ENCODE measurements around the gene LAG3. TPM values are rescaled to one million over a fixed set of nuclear protein-coding genes. Genes with fewer than 3 reads are reported as not detected.

LAG3 gene
- total RNA-seq (2022; extraction: Qiagen RNA extraction), result 0.56 to 1.7 TPM (median 1.3 TPM) in 5 replicates

DNA sequence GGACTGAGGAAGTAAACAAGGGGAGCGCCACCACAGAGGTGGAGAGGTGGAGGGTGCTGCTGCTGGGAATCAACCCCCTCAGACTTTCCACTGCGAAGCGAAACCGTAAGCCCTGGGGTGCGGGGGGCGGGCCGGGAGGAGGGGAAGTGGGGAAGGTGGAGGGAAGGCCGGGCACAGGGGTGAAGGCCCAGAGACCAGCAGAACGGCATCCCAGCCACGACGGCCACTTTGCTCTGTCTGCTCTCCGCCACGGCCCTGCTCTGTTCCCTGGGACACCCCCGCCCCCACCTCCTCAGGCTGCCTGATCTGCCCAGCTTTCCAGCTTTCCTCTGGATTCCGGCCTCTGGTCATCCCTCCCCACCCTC is at the start of gene LAG3:
Gene LAG3 (plus strand): TSS at position 190 of the 365 bp plus-strand sequence. CDS start 333 bp downstream, outside the sequence.

GRCh38 chr12:6723607-6724408 is 48.5 kb upstream of the LAG3 start, which contains the start of gene COPS7A:
COPS7A (plus strand) TSS chr12:6724046; CDS start chr12:6724657, 611 bp downstream.

GRCh38 chr12:6752921-6753771 is 19.2 kb upstream of the LAG3 start, which contains the start of gene MLF2:
MLF2 (minus strand) TSS chr12:6753141; CDS start chr12:6752334, 807 bp downstream.

DNA sequence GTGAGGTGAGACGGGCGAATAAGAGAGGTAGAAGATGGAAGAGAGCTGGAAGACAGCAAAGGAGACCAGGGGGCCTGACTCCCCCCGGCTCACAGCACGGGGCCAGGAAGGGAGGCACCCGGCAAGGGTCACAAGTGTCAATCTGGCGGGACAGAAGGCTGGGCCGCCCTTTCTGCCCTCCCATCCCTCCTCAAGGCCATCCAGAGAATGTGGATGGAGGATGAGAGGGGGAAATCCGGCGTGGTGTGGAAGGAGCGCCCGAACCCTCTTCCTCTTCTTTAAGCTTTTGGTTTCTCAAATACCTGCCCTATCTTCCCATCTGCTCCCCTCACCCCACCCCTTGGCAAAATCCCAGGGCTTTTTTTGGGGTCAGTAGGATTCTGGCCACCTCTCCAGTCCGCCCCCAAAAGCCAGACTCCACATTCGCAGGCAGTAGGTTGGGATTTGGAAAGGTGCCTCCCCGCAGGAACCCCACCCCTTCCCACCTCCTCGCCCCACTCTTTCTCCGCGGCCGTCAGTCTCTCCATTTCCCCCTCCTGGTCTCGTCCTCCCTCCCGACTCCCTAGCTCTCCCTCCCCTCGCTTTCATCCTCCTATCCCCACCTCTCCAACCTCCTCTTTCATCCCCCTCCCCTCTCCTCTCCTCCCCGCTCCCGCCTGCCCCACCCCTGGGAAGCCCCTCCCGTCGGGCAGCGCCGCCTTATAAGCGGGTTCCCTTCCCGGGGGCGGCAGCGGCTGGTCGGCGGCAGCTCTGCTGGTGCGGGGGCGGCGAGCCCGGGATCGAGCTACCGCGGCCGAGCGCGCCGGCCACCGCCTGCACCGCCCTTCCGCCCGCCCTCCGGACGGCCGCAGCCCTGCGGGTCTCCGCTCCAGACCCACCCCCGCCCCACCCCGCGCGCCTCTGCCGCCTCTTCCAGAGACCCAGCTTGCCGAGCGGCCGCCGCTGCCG is 6.4 kb upstream of the LAG3 start, which contains the start of gene PTMS:
Gene PTMS (plus strand): TSS at position 730 of the 948 bp plus-strand sequence. CDS start 343 bp downstream, outside the sequence.

DNA sequence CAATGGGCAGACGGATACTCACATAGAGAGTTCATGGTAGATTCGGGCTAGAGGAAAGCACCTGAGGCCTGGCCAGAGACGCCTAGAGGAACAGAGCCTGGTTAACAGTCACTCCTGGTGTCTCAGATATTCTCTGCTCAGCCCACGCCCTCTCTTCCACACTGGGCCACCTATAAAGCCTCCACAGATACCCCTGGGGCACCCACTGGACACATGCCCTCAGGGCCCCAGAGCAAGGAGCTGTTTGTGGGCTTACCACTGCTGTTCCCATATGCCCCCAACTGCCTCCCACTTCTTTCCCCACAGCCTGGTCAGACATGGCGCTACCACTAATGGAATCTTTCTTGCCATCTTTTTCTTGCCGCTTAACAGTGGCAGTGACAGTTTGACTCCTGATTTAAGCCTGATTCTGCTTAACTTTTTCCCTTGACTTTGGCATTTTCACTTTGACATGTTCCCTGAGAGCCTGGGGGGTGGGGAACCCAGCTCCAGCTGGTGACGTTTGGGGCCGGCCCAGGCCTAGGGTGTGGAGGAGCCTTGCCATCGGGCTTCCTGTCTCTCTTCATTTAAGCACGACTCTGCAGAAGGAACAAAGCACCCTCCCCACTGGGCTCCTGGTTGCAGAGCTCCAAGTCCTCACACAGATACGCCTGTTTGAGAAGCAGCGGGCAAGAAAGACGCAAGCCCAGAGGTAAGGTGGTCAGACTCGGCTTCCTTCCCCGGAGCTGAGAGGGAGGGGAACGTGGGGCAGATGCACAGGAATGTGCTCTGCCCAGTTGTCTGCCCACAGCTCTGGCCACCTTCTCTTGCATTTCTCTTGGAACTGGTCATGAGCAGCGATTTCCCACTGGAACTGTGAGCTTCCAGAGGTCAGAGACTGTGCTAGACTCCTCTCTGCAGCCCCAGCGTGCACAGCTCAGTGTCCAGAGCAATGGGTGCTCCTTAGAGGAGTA is 16.9 kb downstream of the LAG3 start, which contains the start of gene CD4:
Gene CD4 (plus strand): TSS at position 557 of the 953 bp plus-strand sequence. CDS start 10,611 bp downstream, outside the sequence.

DNA sequence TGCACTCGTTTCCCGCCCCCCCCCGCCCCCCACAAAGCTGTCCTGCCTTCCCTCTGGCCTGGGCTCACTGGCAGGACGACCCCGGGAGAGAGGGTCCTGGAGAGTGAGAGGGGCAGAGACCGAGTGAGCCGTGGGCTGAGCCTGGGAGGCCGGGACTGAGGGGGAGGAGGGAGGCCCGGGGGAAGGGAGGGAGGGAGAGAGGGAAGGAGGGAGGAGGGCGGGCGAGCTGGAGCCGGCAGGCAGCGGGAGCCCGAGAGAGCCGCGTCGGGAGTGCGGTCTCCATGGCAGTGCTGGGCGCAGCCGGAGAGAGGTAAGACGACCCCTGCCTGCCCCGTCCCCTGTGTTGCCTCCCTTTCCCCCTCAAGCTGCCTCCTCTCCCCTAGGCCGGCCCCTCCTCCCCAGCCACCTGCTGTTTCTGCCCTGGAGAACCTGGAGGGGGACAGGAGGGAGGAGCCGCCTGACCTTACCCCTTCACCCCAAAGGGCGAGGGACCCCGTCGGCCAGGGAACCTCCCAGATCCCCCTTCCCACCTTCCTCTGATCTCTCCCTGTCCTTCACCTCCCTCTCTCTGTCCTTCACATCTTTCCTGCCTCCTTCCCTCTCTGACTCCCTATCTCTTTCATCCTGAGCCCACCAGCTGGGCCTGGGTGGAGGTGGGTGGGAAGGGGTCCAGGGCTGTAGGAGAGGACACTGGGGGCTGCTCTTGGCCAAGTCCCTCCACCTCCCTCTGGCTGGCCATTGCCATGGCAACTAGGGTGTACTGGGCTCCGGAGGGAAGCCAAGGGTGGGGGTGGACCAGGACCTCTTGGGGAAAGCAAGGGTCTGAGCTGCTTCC is 49.5 kb downstream of the LAG3 start, which contains the start of gene GPR162:
Gene GPR162 (plus strand): TSS at position 231 of the 835 bp plus-strand sequence. CDS start 2,078 bp downstream, outside the sequence.

Other genes with a start within 250 kb of the LAG3 start
- gene GAPDH, start 238.0 kb upstream of the LAG3 start, total RNA-seq (2022; extraction: Qiagen RNA extraction), result 6,774 to 8,699 TPM (median 8,412 TPM) in 5 replicates
- gene IFFO1, start 216.5 kb upstream of the LAG3 start, total RNA-seq (2022; extraction: Qiagen RNA extraction), result 1.3 to 2.0 TPM (median 1.5 TPM) in 5 replicates
- 84.8 to 101 TPM (median 93.6 TPM) in 5 replicates for gene NOP2, start 204.2 kb upstream of the LAG3 start, total RNA-seq (2022; extraction: Qiagen RNA extraction)
- 61.0 to 71.4 TPM (median 66.7 TPM) in 5 replicates for gene CHD4, start 165.1 kb upstream of the LAG3 start, total RNA-seq (2022; extraction: Qiagen RNA extraction)
- gene LPAR5, start 136.6 kb upstream of the LAG3 start, total RNA-seq (2022; extraction: Qiagen RNA extraction), result 0.51 to 0.87 TPM (median 0.71 TPM) in 5 replicates
- 0.13 to 0.23 TPM (median 0.19 TPM) in 5 replicates for gene ACRBP, start 125.1 kb upstream of the LAG3 start, total RNA-seq (2022; extraction: Qiagen RNA extraction)
- 11.8 to 15.1 TPM (median 12.9 TPM) in 5 replicates for gene ING4, start 109.4 kb upstream of the LAG3 start, total RNA-seq (2022; extraction: Qiagen RNA extraction)
- 49.3 to 61.4 TPM (median 58.0 TPM) in 5 replicates for gene ZNF384, start 83.1 kb upstream of the LAG3 start, total RNA-seq (2022; extraction: Qiagen RNA extraction)
- gene PIANP, start 71.7 kb upstream of the LAG3 start, total RNA-seq (2022; extraction: Qiagen RNA extraction), result 0.56 to 1.0 TPM (median 0.96 TPM) in 5 replicates
- 46.5 to 53.0 TPM (median 52.7 TPM) in 5 replicates for gene COPS7A, start 48.5 kb upstream of the LAG3 start, total RNA-seq (2022; extraction: Qiagen RNA extraction)
- 252 to 307 TPM (median 297 TPM) in 5 replicates for gene MLF2, start 19.4 kb upstream of the LAG3 start, total RNA-seq (2022; extraction: Qiagen RNA extraction)
- 661 to 1,016 TPM (median 1,000 TPM) in 5 replicates for gene PTMS, start 6.2 kb upstream of the LAG3 start, total RNA-seq (2022; extraction: Qiagen RNA extraction)
- gene CD4, start 17.0 kb downstream of the LAG3 start, total RNA-seq (2022; extraction: Qiagen RNA extraction), result not detected in 5 replicates
- 0.29 to 0.64 TPM (median 0.41 TPM) in 5 replicates for gene GPR162, start 49.3 kb downstream of the LAG3 start, total RNA-seq (2022; extraction: Qiagen RNA extraction)
- gene P3H3, start 55.9 kb downstream of the LAG3 start, total RNA-seq (2022; extraction: Qiagen RNA extraction), result 19.9 to 28.7 TPM (median 24.8 TPM) in 5 replicates
- 0.59 to 2.3 TPM (median 1.5 TPM) in 5 replicates for gene GNB3, start 68.4 kb downstream of the LAG3 start, total RNA-seq (2022; extraction: Qiagen RNA extraction)
- gene CDCA3, start 78.8 kb downstream of the LAG3 start, total RNA-seq (2022; extraction: Qiagen RNA extraction), result 66.7 to 77.6 TPM (median 68.2 TPM) in 5 replicates
- gene USP5, start 79.6 kb downstream of the LAG3 start, total RNA-seq (2022; extraction: Qiagen RNA extraction), result 75.1 to 101 TPM (median 89.8 TPM) in 5 replicates
- gene TPI1, start 95.0 kb downstream of the LAG3 start, total RNA-seq (2022; extraction: Qiagen RNA extraction), result 1,541 to 1,693 TPM (median 1,645 TPM) in 5 replicates
- 26.1 to 33.1 TPM (median 31.8 TPM) in 5 replicates for gene SPSB2, start 100.8 kb downstream of the LAG3 start, total RNA-seq (2022; extraction: Qiagen RNA extraction)
- gene LRRC23, start 132.3 kb downstream of the LAG3 start, total RNA-seq (2022; extraction: Qiagen RNA extraction), result 16.4 to 19.6 TPM (median 17.6 TPM) in 5 replicates
- 28.2 to 31.8 TPM (median 30.8 TPM) in 5 replicates for gene ENO2, start 142.1 kb downstream of the LAG3 start, total RNA-seq (2022; extraction: Qiagen RNA extraction)
- 38.8 to 85.5 TPM (median 83.0 TPM) in 5 replicates for gene ATN1, start 155.4 kb downstream of the LAG3 start, total RNA-seq (2022; extraction: Qiagen RNA extraction)
- gene RNU7-1, start 171.3 kb downstream of the LAG3 start, total RNA-seq (2022; extraction: Qiagen RNA extraction), result not detected in 5 replicates
- 252 to 292 TPM (median 272 TPM) in 5 replicates for gene C12orf57, start 171.5 kb downstream of the LAG3 start, total RNA-seq (2022; extraction: Qiagen RNA extraction)
- gene PTPN6, start 178.8 kb downstream of the LAG3 start, total RNA-seq (2022; extraction: Qiagen RNA extraction), result 6.6 to 14.6 TPM (median 11.5 TPM) in 5 replicates
- gene PHB2, start 198.1 kb downstream of the LAG3 start, total RNA-seq (2022; extraction: Qiagen RNA extraction), result 294 to 330 TPM (median 316 TPM) in 5 replicates
- gene EMG1, start 198.4 kb downstream of the LAG3 start, total RNA-seq (2022; extraction: Qiagen RNA extraction), result 54.7 to 69.8 TPM (median 56.2 TPM) in 5 replicates
- gene LPCAT3, start 246.0 kb downstream of the LAG3 start, total RNA-seq (2022; extraction: Qiagen RNA extraction), result 27.2 to 32.0 TPM (median 29.9 TPM) in 5 replicates

Measured in A549 treated with dexamethasone at 1 μM for 4 hours (cell line).